GOT3 (cell line): Measurements from ENCODE around the gene GMPPB.

Source experiments
- DNase-seq: peaks from one replicate; lab custom pipeline; 2025; ENCODE audit warnings: mixed read lengths; lab: John Stamatoyannopoulos, UW

Gene GMPPB

DNA sequence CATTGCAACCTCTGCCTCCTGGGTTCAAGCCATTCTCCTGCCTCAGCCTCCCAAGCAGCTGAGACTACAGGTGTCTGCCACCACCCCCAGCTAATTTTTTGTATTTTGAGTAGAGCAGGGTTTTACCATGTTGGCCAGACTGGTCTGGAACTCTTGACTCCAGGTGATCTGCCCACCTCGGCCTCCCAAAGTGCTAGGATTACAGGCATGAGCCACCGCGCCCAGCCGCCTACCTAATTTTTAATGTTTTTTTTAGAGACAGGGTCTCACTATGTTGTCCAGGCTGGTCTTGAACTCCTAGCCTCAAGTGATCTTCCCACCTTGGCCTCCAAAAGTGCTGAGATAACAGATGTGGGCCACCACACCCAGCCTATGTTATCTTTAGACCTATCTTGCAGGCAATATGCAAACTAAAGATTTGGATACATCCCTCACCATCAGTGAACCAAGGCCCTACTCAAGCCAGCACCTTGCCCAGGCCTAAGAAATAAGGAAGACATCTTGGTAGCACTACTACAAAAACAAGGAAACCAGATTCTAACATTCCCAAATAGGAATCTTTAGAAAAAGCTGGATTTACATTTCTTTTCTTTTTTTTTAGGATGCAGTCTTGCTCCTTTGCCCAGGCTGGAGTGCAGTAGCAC lies 6.3 kb upstream of the GMPPB start:
- no peak for DNase-seq

DNA sequence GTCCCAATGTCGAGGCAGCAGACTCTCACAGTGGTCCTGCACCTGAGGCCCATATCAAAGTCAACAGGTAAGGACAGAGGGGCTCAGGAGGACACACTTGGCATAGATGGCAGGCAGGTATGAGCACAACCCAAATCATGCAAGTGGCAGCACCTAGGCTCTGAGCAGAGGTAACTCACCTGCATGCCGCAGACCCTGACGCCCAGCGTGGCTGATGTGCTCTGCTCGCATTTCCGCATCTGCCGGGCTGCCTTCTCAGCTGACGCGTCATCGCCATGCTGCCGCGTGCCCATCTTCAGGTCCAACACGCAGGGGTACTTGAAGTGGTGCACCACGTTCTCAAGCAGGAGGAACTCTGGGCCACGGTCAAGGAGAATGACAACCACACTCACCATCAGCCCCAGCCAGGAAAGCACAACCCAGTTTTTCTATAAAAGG lies 4.2 kb upstream of the GMPPB start:
- no peak for DNase-seq

DNA sequence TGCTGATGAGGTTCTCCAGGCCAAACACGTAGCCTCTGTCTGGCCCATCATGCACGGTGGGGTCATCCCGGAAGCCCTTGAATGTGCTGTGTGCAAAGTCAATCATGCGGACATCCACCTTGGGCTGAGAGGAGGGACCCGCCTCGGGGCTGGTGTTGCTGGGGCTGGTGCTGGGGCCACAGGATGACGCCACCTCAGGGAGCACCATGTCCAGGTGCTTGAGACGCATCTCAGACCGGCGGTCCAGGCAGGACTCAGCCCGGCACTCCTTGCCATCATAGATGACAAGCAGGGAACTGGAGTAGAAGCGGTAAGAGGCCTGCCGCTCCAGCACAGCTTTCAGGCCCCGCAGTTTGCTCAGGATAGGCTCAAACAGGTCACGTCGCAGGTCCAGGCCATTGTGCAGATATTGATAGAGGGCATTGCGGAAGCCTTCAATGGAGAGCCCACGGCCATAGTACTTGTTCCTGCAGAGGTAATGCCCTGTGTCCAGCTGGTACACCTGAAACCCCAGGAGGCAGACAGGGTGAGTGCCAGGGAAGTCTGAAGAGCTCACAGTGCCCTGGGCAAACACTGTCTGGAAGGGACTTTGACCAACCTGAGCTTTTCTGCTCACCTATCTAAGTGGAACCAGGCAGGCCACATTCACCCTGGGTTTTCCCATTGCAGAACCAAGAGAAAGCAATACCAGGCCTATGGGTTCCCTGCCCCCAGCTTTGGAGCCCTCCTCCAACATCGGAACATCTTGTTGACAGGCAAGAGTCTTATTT lies 3.6 kb upstream of the GMPPB start:
- no peak for DNase-seq

DNA sequence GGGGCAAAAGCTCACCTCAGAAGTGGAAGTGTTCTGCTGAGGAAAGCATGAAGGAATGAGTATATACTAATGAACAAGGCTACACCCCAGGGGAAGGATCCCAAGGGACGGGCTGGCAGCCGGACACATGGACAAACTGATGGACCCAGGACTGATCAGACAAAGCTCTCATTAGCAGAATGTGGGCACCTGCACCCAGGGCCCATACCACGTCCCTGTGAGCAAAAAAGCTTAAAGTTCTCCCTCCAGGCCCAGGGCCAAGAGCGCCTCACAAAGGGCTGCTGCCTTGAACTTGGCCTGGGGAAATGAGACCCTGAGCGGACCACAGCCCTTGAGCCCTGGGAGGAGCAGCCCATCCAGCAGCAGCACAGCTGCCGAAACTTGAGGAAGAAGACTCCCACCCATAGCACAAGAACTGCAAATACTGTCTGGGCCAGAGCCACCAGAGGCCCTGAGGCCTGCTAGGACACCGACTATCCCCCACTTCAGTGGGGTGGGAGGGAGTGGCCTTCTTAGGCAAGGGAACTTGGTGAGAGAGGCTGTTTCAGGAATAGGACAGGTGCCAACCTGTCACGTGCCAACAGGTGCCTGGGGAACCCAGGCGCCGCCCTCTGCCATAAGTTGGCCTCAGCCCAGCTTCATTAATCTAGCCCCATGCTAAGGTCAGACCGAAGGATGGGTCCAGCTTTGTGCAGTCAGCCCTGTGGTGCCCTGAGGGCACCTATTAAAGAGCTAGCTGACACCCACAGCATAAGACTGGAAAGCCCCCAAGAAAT lies 2.3 kb upstream of the GMPPB start:
- no peak for DNase-seq

DNA sequence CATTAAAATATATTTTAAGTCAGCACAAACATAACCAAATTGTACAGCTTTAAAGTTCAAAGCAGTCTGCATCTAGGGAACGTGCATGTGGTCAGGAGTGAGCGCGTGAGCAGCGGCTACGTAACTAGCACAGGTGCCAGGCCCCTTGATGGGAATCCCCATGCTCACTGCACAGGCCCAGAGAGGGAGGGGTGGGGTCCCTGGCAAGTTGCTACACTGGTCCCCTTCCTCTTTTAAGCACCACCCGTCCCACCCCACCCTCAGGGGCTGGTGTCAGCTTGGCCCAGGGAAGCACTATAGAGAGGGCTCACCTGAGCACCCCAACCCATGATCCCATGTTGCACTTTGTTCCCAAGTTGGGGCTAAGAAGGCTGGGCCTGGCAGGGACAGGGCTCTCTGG lies 835 bp upstream of the GMPPB start:
- no peak for DNase-seq

DNA sequence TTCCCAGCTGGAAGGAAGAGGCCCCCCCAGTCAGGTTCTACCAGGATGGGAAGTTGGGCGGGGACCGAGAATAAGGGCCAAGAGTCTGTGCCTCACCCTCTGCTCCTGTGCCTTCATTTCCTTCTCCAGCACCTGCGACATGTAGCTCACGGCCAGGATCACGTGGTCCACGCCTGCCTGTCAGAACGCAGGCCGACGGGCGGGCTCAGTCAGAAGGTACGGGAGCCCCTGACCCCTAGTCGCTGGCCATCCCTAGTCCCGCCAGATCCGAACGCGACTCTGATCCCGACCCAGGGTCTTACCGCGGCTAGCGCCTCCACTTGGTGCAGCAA lies 489 bp downstream of the GMPPB start:
- no peak for DNase-seq

DNA sequence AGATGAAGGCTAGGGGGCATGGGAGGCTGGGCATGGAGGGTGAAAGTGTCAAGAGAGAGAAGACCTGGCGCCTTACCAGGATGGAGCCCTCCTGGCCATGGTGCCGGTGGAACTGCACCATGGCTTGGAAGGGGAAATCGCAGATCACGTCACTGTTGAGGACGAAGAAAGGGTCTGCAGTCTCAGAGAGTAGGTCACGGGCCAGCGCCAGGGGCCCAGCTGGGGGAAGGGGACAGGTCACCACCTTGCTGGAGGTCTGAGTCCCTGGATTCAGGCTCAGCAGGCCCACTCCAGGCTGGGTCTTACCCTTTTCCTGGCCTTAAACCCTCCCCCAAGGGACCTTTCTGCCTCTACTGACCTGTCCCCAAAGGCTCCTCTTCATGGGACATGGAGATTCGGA lies 855 bp downstream of the GMPPB start:
- DNase-seq = no peak

DNA sequence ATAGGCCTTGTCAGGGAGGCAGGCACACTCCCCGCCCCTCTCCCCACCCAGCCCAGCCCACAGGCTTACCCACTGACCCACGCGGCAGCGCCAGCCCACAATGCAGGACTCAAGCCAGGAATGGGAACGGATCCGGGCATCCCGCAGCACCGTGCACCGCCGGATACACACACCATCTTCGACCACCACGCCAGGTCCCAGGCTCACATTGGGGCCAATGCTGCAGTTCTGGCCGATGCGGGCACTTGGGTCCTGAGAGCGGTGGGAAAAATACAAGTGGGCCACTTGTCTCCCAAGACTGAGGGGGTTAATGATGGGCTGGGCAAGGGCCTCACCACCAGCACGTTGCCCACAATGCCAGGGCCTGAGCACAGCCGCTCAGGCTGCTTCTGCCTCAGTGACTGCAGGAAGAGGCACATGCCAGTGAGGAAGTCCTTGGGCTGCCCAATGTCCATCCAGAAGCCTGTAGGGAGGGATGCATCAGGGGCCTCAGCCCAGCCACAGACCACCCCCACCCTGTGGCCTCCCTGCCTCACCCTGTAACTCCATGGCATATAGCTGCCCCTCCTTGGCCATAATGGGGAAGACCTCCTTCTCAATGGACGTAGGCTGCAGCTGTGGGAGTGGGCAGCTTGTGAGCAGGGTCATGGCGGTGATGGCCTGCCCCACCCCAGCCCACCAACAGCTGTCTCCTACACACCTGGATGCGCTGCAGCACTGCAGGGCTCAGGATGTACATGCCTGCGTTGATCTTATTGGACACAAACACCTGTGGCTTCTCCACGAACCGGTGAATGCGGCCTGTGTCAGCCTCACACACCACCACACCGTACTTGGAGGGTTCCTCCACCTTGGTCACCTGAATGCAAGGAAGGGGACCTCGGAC lies 1.6 kb downstream of the GMPPB start:
- no peak for DNase-seq

DNA sequence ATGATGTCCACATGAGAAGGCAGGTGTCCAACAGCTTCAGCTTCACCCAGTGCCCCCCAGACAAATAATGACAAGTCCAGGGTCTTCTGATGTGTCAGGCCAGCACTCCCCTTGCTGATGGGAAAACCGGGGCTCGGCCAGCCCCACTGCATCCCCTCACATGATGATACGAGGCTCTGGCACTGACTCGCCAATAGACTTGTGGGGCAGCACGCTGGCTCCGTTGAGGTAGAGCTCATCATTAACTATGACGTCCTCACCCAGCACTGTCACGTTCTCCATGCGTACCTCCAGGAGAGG lies 2.2 kb downstream of the GMPPB start:
- DNase-seq = no peak

DNA sequence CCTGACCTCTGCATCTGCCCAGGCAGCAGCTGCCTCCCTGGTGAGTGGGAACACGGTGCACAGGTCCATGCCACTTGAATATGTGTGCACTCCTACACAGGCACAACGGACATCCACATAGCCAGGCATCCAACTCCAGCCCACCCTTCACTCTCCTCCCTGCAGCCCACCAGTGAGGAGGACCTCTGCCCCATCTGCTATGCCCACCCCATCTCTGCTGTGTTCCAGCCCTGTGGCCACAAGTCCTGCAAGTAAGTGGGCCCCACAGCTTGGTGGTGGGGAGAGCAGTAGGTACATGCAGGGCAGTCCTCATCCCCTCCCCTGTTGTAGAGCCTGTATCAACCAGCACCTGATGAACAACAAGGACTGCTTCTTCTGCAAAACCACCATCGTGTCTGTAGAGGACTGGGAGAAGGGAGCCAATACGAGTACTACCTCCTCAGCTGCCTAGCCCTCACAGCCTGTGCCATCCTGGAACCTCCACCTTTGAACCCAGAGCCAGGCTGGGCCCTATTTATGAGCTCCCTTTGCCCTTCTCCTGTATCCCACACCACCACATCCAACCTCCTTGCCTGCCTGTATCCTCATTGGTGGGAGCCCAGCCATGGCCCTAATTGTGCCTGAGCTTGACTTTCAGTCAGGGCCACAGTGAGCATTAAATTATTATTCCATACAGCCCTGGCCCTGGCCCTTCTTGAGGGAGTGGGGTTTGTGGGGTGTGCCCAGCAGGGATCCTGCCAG lies 2.7 kb downstream of the GMPPB start:
- no peak for DNase-seq

DNA sequence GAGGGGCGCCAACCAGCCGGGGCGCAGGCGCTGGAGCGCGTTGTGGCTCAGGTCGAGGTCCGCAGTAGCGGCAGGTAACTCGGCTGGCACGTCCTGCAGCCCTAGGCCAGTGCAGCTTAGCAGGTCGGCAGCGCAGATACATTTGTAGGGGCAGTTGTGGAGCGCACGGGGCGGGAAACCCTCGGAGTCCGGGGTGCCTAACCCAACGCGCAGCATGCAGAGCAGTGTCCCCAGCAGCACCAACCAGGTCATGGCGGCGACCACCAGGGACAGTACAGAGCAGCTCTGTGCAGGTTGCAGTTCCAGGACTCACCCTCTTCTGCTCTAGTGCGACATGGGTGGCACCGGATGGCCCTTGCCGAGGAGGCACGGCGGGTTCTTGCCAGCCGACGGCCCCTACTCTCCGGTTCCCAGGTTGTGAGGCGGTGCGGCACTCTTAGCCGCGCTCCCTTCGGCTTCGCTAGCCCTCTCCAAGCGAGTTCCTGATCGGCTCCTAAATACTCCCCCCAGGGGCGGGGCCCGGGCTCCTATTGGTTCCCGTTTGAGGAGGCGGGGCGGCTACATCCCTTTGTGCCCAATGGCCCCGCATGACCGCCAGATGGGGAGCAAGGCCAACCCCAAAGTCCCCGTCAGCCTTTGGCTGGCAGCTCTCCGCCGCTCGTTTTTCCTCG lies 4.4 kb downstream of the GMPPB start, which contains the start of gene AMIGO3:
TSS of gene AMIGO3 (minus strand) at position 471 of the 671 bp plus-strand sequence. CDS start at position 252, 219 bp downstream.
- DNase-seq = peak; percentile 78

DNA sequence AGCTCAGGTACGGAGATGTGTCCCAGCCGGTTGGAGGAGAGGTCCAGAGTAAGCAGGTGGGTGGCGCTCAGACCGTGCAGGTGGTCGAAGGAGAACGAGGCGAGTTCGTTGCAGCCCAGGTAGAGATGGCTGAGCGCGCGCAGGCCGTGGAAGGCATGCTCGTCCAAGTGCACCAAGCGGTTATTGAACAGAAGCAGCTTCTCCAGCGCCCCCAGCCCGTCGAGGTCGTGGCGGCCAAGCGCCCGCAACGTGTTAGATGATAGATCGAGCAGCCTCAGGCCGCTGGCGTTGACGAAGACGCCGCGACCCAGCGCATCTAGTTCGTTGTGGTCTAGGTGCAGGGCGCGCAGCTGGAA lies 4.9 kb downstream of the GMPPB start:
- no peak for DNase-seq

DNA sequence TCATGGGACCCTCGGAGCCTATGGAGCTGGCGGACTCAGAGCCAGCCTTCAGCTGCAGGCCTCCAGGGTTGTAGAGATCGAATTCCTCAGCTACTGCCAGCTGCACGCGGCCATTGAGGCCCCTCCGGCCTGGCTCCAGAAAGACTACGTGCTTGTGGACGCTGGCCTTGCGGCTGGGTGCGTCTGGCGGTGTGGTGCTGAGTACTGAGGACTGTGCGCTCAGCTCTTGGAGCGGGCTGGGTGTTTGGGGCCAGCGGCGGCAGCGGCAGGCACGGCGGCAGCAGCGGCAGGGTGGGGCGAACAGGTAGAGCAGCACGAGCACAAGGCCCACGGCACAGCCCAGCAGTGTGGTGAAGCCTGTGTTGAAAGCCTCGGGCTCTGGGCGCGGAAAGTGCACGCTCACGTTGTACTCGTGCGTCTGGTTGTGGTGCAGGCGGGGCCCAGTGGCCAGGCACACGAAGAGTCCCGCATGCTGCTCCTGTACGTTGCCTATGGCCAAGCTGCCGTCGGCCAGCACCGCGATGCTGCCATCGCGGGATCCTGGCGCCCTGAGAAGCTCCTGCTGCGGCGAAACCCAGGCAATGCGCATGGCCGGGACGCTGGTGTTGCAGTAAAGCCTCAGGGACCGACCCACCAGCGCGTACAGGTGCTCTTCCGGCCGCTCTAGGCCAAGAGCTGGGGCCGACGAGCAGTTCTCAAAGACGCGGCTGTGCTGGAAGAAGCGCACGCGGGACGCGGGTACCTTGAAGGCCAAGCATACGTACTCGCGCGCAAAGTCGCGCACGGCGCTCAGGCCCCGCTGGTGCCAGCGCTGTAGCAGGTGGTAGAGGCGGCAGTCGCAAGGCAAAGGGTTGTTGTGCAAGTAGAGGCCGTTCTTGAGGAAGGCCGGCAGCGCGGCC lies 5.5 kb downstream of the GMPPB start:
- no peak for DNase-seq

DNA sequence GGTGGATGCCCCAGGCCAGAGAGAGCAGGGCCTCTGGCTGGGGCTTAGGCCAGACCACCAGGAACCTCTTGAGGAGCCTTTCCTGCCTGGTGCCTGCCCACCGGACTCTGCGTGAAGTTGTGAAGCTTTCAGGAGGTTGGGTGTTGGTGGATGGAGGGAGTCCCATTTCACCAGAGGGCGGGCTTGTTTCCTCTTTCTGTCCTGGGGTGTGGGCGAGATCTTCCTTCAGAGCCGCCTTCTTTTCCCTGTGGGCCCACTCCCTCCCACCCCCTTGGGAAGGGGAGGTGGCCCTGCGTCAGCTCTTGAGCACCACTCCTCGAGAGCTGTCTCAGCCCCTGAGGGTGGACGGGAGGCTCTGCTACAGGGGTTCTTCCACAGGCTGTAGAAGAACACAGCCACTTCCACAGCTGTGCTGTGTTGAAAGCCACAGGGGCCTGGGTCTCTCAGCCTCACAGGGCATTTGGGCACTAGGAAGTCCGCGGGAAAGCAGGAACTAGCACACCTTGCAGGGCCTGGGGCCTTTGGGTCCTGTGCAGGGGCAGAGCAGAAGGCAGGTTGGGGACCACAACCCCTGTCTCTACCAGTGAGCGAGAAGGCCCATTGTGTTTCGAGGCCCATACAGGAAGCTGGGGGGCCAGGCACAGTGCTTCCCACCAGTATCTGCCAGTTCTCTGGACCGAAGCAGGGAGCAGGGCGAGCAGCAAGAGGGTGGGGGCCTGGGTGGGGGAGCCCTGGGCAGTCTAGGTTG lies 6.4 kb downstream of the GMPPB start:
- no peak for DNase-seq

DNA sequence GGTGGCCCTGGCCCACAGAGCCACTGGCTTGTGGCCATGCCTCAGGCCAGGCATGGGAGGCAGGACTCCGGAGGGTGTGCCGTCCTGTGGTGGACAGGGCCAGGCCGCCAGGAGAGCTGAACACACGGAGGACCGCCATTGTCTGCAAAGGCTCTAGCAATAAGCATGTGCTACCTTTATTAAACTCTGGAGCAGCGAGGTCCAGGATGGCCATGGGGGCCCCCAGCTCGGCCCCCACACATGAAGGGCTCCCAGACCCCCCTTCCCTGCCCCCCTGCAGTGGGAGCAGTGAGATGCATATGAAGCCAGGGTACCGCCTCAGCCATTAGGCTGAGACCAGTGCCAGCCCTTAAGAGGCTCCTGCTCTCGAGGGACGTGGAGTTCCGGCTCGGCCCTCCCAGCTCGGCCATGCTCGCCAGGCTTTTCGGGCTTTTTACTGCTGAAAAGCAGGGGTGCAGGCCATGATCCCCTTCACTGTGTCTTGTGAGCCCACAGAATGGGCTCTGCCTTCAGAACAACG lies 7.0 kb downstream of the GMPPB start:
- DNase-seq = no peak

DNA sequence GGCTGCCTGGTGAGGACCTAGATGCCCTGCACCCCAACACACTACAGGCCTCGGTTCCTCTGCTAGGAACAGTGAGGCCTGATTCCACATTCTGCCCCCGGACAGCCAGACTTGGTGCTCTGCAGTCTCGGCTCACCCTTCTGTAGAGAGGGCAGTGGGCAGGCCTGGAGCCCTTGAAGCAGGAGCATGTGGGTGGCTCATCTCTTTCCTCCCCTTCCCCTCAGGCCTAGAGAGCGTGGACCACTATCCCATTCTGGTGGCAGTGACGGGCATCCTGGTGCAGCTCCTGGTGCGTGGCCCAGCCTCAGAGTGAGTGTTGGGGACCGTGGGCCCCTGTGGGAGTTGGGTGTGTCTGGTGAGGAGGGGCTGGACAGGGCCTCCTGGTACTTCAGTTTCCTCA lies 7.6 kb downstream of the GMPPB start:
- no peak for DNase-seq

DNA sequence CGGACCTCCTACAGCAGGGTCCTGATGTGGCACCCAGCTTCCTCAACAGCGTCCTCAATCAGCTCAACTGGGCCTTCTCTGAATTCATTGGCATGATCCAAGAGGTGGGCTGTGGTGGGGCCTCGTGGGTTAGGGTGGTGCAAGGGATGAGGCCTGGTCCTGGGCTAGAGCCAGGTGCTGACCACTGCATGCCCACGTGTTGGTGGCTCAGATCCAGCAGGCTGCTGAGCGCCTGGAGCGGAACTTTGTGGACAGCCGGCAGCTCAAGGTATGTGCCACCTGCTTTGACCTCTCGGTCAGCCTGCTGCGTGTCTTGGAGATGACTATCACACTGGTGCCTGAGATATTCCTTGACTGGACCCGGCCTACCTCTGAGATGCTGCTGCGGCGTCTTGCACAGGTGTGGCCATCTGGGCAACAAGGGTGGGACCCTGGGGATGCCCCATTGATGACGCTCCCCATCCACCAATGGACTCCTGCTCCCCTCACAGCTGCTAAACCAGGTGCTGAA lies 8.1 kb downstream of the GMPPB start:
- no peak for DNase-seq

DNA sequence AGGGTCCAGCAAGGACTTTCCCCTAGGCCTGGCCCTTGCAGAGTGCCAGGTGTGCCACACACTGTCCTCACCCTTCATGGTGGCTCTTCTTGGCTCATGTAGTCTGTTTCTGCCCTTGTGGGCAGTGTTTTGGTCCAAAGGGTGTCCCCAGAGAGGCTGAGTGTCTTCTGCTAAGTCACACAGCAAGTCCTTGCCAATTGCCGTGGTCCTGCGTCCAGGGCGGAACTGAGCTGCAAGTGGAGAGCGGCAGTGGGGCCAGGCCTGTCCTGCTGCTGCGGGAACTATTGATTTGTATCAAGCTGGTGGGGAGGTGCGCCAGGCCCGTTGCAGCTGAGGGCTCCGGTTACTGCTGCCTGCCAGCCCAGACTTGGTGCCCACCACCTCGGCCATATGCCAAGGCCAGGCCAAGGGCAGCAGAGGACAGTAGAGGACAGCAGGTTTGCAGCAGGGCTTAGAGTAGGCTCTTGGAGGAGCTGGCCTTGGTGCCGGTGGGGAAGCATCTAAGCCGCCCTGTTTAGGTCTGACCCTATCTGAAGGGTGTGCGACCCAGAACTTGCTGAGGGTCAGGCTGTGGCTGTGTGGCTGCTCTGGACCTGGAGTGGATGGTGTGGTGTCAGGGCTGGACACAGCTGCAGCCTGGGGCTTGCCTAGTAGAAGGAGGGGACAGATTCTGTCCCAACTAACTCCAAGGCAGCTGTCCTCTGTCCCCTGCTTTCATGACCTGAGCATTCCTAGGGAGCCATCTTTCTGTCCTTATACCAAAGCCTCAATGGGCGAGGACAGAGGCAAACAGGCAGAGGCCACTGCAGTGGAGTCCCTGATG lies 8.8 kb downstream of the GMPPB start:
- DNase-seq = no peak
